Midbrain (tissue), 1 donor: ENCODE measurements around the gene RS1.

Source experiments
- DNase-seq: peaks from one replicate; lab custom pipeline; 2025; lab: John Stamatoyannopoulos, UW

RS1 gene

DNA sequence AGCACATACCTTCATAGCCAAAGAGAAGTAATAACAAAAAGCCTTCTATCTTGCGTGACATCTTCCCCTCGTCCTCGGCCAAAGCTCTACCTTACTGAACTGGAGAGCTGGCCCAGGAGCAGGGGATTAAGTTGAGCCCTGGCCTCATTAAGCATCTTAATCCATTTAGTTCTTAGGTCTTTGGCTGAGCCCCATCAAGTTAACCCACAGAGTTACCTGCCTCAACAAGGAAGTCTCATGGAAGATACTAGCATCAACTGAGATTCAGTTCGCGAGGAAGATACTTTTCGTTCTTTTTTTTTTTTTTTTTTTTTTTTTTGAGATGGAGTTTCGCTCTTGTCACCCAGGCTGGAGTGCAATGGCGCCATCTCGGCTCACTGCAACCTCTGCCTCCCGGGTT lies at the start of gene RS1:
Gene RS1, minus strand, starts transcription at position 101 of the 400 bp plus-strand sequence. Its CDS starts 40 bp downstream, at position 61.
- DNase-seq, result no peak

GRCh38 chrX:18719852-18720251 lies 47.9 kb upstream of the RS1 start:
- DNase-seq, result no peak

DNA sequence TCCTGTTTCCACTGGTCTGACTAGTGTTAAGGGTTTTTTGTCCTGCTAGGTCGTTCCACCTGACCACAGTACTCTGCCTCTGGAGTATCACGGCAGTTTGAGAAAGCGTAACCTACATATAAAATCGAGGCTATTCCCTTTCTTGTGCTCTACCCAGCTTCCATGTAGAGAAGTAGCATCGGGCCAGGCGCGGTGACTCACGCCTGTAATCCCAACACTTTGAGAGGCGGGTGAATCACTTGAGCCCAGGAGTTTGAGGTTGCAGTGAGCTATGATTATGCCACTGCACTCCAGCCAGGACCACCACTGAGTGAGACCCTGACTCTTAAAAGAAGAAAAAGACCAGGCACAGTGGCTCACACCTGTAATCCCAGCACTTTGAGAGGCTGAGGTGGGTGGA lies 43.0 kb upstream of the RS1 start:
- no peak for DNase-seq

DNA sequence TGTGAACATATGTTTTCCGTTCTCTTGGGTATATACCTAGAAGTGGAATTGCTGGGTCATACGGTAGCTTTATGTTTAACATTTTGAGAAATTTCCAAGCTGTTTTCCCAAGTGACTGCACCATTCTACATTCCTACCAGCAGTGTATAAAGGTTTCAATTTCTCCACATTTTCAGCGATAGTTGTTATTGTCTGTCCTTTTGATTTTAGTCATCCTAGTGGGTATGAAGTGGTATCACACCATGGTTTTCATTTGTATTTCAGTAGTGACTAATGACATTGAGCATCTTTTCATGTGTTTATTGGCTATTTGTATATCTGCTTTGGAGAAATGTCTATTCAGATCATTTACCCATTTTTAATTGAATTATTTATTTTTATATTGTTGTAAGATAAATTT lies 37.9 kb upstream of the RS1 start:
- no peak for DNase-seq

DNA sequence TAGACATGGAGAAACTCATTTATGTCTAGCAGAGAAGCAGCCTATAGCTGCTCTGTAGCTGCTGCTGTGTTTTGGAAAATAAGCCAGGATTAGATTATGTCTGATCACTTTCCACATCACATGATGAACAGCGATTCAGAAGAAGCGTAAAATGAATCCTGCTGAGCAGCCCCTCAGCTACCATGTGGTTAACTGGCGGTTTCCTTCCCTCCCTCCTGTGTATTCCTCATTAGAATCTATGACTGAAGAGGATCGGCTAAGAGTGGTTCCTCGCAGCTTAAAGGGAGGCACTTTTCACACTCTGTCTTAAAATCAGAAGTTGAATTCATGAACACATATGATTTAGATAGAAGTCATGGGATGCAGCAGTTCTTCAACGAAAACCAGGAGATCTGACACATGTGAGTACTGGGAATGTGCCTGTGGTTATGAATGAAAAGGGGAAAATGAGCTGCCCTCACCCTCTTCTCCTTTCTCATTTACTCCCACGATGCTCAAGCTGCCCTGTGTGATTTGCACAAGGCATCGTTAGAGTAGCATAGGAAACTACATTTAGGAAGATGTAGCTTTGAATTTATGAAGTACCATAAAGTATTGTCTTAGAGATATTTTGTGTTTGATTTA lies 35.6 kb upstream of the RS1 start, which contains the start of gene PPEF1:
Gene PPEF1, plus strand, starts transcription at position 220 of the 624 bp plus-strand sequence. Its CDS starts 136 bp downstream, at position 356.
- no peak for DNase-seq

DNA sequence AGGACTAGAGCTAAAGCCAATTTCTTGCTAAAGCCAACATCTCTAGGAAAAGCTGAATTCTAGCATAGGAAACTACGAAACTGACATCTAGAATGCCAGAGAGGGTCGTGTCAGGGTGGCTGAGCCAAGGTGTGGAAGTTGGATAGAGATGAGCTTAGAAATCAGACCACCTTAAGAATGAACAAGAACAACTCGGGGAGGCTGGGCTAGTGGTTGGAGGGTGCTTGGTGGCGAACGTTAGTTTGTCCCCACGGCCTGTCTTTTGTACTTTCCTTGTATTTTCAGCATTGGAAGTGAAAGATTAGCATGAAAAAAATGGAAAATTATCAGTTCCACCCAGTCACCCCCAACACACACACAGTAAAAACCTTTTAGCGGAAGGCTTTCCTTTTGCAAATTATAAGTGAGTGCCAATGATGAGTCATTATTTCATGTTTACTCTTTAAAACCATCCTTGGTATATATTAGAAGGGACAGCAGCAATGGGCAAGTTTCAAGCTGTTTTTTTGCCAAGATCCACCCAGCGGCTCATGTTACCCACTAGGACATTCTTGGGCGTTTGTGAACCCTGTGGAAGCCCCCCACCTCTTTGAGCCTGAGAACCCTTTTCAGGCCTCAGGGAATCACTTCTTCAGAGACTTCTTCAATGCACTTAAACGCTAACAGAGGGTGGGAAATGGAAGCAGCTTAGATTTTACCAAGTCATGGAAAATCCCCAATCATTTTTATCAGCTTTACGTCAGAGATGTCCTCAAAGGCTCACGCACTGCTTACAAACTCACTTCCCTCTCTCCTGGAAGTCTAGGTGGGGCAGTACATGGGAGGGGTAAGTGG lies 30.7 kb upstream of the RS1 start:
- DNase-seq, result no peak

DNA sequence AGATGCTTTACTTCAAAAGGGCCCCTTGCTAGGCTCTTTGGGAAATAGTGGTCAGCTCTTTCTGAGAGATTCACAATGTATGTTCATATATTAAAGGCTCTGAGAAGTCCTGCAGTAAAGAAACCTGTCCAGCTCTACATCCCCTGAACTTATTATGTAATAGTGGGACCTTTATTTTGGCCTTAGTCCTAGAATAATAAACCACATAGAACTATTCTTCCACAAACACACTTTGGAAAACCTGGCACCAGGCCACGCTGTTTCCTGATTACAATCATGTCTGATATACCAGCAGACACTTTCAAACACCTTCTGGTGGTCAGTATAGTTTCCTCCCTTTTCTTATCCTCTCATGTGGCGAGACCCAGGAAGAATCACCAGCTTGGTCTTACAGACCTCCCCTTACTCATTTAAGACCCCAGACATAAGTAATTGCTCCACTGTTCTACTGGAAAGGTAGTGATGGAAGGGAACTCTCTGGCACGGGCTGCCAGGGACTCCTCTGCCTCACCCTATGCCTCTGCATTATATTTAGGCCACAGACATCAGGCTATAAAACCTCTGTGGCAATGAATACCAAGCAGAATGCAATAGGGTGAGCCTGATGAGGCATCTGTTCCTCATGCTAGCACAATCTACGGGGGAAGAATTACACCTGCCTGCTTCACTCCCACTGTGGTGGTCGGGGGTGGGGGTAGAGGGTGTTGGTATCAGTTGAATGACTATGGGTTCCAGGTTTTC lies 29.9 kb upstream of the RS1 start:
- no peak for DNase-seq

- DNase-seq, result no peak
These were observed 27.1 kb upstream of the RS1 start for GRCh38 chrX:18698737-18699650.

DNA sequence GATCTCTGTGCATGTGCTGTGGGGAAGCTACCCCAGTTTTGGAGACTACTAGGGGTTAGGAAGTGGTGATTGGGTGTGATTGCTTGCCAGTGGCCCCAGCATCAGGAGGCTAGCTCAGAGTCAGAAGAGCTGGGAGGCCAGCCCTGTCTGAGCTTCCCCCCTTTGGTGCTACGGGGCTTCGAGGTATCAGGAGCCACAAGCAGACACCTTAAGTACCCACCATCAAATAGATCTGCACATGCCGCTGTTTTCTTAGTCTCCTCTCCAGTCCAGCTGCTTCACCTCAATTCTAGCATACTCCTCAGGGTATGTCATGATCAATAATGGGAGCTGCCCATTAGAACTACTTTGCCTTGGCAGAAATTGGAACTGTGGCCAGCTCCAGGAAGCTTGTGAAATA lies 24.7 kb upstream of the RS1 start:
- DNase-seq, result no peak

- DNase-seq, result no peak
These were observed 20.6 kb upstream of the RS1 start for GRCh38 chrX:18692541-18692940.

DNA sequence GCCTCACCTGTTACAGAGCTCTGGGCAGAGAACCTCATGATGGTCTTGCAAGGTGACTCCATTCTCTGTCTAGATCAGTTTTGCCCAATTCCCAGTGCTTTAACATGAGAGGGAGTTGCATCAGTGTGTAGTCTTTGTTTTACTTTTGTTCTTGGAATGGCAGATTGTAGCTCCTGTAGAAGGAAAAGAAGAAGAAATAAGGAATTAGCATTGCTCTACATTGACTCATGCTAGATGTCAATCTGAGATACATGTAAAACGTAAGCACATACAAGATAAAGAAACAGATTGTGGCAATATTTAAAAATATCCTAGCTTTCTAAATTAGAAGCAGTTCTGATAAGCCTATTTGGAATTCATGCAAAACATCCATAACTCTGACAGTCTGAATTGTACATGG lies 19.5 kb upstream of the RS1 start:
- DNase-seq, result no peak

DNA sequence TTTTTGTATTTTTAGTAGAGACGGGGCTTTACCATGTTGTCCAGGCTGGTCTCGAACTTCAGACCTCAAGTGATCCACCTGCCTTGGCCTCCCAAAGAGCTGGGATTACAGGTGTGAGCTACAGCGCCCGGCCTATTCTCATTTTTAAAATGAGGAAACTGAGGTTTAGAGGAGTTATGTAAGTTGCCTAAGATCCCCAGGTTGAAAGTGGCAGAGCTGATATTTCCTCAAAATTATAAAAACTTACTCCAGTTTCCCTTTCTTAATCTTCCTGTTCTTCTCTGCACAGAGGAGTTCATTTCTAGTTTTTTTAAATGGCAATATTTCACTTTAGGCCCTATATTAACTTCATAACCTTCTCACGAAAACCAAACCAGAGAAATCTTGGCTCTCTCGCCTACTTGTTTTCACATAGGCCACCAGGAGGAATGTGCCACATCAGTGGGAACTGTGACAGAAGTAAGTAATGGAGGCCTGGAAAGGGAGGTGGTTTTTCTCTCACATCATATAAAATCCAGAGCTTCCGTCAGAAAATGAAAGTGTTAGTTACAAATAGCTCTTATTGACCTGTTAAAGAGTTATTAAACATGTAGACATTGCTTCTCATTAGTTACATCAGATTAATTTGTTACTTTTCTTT lies 16.1 kb upstream of the RS1 start:
- no peak for DNase-seq

GRCh38 chrX:18682979-18683387 lies 11.1 kb upstream of the RS1 start:
- no peak for DNase-seq

DNA sequence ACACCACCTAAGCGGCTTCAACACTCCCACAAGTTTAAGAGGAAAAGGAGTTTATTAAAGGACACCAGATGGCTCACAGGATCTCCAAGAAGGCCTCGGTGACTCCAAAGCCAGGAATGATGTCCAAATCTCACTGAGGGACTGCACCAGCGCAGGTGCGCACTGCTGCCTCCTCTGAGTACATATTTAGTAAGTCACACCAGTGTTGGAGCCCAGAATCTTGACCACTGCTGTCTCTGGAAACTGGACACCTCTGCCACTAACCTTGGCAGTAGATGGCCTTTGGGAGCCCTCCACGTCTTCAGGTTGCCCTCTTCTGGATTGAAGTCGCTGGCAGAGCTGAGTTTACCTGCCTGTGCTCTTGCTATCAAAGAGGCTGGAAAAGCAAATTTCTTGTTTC lies 10.1 kb upstream of the RS1 start:
- DNase-seq, result no peak

DNA sequence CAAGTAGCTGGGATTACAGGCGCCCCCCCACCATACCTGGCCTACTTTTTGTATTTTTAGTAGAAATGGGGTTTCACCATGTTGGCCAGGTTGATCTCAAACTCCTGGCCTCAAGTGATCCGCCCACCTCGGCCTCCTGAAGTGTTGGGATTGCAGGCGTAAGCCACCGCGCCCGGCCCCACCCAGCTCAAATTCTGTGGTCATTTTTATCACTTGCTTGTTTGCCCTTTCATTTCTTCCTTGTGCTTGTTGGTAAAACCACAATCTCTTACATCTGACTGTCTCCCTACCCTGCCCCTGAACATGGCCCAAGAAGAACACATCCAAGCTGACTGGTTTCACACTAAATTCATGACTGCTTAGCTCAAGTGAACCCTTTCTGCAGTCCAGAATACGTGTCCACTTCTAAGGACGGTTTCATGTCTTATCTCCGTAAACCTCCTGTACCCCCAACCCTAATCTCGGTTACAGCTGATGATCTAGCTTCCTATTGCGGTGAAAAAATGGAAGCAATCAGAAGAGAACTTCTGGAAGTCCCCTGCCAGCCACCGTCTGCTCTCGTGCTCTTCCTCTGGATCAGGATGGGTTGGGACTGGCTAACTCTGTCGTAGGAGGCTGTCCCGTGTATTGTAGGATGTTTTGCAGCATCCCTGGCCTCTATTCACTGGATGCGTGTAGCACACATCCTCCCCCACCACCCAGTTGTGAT lies 5.4 kb upstream of the RS1 start:
- DNase-seq, result no peak

DNA sequence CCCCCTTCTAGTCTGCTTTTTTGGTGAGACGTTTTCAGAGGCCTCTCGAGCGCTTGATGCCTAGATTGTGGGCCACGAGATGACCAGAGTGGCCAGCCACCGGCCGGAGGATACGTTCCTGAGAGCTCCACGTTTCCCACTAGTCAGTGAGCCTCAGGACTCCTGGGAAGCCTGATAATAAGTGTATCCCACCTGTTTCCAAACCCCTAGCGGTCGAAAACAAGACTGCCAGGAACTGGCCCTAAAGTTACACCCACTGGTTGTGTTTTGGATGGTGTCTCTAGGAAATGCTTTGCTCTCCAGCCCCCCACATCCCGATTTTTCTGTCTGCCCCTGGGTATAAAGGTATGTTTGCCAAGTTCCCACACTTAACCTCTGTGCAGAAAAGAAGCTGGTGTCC lies 4.6 kb upstream of the RS1 start:
- DNase-seq, result no peak

GRCh38 chrX:18676050-18676449 lies 4.1 kb upstream of the RS1 start:
- DNase-seq, result no peak

DNA sequence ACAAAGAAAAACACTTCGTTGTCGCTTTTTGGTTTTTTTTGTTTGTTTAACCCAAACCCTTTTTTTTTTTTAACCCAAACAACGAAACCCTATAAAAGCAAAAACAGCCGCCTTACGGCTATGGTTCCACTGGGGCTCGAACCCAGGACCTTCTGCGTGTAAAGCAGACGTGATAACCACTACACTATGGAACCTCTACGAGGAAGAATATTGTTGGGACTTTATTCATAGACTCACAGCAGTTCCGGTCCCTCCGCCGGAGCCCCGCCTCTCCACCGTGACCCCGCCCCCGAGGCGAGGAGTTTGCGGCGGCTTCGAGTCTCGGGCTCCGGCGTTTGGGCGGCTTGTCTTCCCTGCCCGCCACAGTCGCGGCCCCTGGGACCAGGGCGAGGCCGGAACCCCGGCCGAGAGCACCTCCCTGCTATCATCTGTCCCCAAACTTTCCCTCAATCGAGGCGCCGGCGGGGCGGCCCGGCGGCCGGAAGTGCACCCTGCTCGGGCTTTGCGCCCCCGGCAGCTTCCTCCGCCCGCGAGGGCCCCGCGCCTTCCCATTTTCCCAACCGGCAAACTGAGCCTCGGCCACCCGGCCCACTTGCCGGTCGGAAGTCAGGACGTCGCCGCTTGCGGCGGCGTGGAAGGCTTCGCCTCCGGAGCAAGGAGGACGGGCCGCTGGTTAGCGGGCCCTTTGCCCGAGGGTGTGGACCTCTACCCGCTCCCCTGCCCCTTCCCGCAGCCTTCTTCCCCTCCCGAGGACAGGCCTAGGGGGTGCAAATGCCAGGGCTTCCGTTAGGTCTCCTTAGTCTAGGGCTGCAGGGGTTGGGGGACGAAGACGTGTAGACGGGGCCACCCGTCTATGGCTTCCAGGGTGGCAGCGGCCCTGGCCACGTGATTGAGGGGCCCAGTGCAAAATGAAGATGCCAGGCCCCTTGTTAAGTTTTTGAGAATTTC lies 3.2 kb upstream of the RS1 start:
- DNase-seq, result peak; percentile 86

GRCh38 chrX:18674417-18674787 lies 2.5 kb upstream of the RS1 start:
- no peak for DNase-seq
